ENCODE data around the gene EXOC3L1.

EXOC3L1 gene

DNA sequence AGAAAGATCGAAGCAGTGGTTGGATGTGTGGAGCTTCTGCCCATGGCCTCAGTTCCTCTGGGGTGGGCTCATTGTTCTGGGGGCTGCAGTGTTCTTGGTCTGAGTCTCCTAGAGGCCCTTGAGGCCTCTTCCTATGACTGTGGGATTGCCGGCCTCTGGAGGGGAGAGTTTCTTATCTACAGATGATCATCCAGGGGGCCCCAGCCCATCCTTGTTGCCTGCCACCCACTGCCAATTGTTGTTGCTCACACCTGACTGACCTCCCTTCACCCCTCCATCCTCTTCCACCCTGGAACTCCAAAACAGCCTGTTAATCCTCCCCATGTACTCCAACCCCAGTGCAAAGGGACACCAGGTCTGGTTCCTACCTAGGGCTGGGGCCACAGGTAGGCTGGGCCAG lies 45.0 kb downstream of the EXOC3L1 start:
- DNase-seq = no peak

DNA sequence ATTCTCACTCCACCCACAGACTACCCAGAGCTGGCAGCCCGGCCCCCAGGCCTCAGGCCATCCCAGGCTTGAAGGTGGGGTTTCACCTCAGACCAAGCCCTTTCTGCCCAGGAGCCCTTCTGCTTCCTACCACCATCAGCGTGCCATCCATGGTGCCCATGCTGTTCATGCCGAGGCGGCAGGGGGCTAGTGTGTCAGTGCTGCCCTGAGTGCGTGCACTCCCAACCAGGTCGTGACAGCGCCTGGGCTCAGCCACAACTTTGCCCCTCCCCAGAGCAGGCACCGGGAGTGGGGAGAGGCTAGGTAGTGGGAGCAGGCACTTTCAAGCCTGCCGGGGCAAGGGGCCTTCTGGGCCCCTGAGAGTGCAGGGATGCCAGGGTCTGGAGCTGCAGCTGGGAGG lies 47.6 kb downstream of the EXOC3L1 start:
- no peak for DNase-seq

GRCh38 chr16:67141391-67141790 lies 48.5 kb downstream of the EXOC3L1 start:
- no peak for DNase-seq

- DNase-seq = no peak
Measured at GRCh38 chr16:67137605-67138004, 52.3 kb downstream of the EXOC3L1 start.

Data from CD4-positive, alpha-beta T cell treated with Interleukin-17A for 4 hours (primary cell).